GM21786 (cell line): ENCODE results near the gene ESR1.
"Not testable (repeated sequence)": the region's sequence is repeated elsewhere in the genome, so short reads cannot be mapped to it uniquely, and the experiment has no call there.

Source experiments
- ATAC-seq: cut with Tn5 transposase; IDR thresholded peaks from one replicate; pipeline ENCODE4 v1.9.1; 2021; ENCODE audit not compliant: unreplicated experiment

ESR1 gene

GRCh38 chr6:152123076-152123475 is 315.6 kb downstream of the ESR1 start:
- no peak for ATAC-seq

DNA sequence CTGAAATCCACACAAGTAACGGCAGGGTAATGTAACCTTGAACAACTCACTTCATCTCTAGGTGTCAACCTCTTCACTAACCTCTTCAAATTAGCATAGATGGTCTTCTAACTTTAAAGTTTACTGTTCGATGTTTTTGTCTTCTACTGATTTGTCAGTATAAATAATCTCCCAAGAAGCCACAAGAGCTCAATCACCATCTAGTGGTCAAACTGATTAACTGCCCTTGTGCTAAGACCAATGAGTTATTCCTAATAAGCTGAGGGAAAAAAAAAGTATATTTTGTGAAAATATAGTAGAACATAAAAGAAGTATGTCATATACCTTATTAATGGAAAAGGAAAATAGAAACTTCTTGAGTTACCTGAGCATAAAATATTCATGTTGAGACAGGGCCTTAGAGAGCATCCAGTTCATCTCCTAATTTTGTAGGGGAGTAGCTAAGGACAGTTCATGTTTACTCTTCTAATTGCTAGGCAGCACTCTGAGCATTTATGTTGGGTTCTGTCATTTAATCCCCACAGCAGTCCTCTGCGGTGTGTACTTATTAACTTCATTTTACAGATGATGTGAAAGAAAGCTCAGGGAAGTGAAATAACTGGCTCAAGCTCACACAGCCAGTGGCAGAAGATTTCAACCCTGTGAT is 317.1 kb downstream of the ESR1 start:
- peak; percentile 74 for ATAC-seq

DNA sequence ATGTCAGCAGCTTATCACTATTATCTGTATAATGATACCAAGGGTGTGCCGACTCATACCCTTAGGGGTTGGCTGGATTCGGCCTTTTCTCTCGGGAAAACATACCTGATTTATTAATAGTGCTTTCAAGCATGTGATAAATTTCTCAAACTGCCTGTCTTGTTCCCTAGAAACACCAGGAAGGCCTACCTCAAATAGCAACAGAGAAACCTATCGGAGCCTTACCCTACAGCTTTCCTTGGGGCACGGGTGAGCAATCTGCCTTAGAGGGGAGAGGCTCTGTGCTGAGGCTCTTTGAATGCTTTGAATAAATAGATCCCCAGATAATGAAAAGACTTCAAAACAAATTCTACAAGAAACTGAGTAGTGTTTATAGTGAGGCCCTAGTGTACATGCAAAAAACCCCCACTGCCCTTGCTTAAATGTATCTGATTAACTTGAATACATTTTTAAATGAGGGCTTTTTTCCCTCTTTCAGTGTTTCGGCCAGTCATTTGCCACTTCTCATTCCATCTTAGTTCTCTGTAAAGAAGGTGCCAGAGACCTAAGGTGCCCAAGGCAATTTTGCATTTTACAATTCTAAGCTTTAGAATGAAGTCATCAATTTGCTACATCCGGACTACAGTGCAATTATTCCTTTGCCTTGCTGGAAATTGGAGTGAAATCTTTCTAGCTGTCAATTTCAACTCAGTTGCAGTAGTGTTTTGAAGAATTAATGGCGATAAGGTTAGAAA is 320.1 kb downstream of the ESR1 start:
- ATAC-seq: no peak

- no peak for ATAC-seq
Observed at GRCh38 chr6:152129691-152130151, 322.2 kb downstream of the ESR1 start.

DNA sequence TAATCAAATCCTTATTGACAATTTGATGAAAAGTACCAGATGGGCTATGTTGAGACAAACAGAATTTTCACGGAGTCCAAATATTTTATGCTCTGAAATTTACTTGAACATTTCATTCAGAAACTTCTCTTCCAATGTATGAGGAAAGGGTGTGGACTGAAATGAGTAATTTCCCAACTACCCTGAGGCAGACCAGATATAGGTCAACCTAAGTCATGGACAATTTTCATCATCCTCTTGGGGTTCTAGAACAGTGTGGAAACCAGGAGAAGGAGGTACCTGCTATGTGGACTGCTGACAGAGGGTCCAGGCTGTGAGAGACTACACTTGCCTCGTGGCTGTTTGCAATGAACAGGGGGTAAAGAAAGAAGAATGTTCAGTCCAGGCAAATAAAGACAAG is 323.0 kb downstream of the ESR1 start:
- ATAC-seq: no peak

DNA sequence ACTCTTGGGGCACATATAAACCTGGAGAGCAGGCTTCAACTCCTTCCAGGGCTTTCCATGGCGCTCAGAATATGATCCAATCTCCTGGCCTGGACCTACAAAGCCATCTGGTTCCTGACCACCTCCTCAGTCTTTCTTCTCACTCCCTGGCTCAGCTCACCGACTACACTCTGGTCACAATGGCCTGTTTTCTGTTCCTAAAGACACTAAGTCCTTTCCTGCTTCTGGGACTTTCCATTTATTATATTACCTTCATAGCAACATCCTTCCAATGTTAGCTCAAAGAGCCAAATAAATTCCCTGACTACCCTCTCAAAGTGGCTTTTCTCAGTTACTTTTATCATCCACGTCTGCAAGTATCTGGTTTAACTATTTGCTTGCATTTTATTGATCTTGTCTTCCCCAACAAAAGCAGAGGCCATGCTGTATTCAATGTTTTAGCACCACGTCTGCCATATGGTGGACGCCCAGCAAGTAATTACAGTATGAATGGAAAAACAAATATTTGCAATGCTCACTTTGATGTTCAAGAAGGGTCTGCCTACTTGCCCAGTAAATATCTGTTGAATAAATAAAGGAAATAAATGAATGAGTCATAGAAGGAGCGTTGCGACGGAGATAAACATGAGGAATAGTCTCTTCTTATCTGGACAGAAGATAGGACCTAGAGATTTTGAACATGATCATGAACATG is 328.4 kb downstream of the ESR1 start:
- no peak for ATAC-seq

DNA sequence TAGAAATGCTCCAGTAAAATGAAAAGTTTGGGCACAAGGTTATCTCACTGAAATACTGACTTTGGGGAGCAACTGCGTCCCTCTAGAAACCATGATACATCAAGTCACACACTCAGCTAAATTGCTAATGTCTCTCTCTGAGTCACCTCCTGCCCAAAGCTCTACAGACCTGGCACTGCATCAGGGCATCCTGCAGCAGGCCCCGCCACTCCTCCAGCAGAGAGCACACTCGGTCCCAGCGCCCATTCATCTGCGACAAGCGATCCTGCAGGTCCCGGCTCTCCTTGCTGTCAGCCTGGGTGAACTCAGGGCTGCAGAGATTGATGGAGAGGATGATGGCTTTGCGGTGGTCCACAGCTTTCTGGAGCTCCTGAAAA is 329.0 kb downstream of the ESR1 start:
- no peak for ATAC-seq

- ATAC-seq: not testable (repeated sequence)
Observed at GRCh38 chr6:152138344-152138743, 330.9 kb downstream of the ESR1 start.

- ATAC-seq: no peak
Observed at GRCh38 chr6:152142105-152142504, 334.6 kb downstream of the ESR1 start.

GRCh38 chr6:152143359-152143758 is 335.9 kb downstream of the ESR1 start:
- ATAC-seq: no peak

DNA sequence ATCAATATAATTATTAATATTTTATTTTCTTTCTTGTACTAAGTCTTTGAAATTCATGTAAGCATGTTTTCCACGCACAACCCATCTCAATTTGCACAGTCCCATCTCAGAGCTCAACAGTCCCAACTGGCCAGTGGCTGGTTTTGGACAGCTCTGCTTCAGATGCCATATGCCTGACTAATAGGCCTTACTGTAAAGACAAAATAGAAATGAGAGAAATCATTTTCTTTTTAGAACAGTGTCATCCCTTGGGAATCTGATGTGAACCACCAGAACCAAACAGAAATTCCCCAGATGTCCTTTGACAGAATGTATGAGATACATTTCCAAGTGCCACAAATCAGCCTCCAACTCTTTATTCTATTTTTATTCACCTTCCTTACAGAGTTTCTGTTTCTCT is 338.9 kb downstream of the ESR1 start:
- ATAC-seq: no peak

- ATAC-seq: no peak
Observed at GRCh38 chr6:152147269-152147668, 339.8 kb downstream of the ESR1 start.

GRCh38 chr6:152148412-152148811 is 340.9 kb downstream of the ESR1 start:
- ATAC-seq: no peak

- no peak for ATAC-seq
Observed at GRCh38 chr6:152150196-152150595, 342.7 kb downstream of the ESR1 start.

- no peak for ATAC-seq
Observed at GRCh38 chr6:152151920-152152319, 344.4 kb downstream of the ESR1 start.

DNA sequence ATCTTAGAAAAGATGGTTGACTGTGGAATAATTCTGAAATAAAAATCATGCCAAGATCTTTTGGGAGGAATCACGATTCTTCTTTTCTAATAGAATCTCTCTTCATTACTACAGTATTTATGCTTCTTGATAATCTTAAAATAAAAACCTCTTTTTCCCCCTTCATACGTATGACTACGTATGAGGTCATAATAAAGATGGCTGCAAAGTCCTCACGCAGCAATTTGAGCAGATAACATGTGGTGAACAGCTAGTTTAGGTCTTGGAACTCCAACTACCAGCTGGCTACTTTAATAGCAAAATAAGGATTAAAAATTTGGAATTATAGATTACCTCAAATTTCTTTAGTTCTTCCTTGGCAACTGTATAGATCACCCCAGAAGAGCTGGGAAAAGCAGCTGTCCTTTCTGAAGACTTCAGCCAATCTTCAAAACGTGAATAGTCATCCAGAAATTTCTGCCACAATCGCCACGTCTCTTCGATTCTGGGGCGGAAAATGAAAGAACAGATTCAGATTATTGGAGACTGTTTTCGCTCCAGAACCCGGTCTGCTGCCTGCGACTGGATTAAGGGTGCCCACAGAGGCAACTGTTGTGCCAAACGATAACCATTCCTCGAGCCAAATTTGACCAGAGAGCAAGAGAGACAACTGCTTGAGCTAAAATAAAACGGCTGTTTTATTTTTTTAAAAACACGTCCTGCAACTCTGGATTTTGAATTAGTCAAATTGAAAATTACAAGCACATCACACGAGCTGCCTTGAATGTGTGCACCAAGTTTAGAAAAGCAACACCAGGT is 347.3 kb downstream of the ESR1 start:
- no peak for ATAC-seq

DNA sequence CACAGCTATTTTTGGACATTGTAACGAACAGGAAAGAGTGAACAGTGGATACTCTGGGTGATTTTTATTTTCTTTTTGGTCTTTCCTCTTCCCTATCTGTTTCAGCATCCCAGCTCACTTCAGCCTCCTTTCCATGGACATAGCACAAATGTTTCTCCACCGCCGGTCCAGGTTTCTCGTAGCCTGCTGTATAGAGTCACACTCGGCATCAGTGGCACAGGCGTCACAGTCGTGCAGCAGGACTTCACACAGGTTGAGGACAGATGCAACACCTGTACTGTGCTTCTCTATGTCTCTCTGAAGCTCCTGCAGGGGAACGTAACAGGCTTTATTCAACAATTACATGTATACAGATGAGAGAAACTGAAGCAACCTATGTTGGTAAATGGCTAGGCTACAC is 348.3 kb downstream of the ESR1 start:
- no peak for ATAC-seq

DNA sequence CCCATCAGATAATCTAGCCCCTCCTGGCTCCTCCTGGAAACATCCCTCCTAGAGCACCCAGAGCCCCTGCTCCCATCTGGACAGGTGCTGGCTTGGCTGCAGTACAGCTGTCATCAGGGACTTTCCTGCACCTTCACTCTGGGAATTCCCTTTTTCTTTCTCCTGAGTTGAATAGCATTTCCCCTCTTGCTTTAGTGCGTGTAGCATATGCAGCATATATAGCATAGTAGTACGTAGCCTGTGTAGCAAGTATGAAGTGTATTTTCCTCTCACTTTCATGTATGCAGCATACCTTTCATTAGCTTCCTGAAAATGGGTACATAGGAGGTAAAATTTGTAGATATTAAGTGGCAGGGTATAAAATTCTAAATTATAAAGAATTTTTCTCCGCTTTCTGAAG is 352.9 kb downstream of the ESR1 start:
- peak; percentile 97 for ATAC-seq

- ATAC-seq: peak; percentile 32
Observed at GRCh38 chr6:152161501-152161900, 354.0 kb downstream of the ESR1 start.

DNA sequence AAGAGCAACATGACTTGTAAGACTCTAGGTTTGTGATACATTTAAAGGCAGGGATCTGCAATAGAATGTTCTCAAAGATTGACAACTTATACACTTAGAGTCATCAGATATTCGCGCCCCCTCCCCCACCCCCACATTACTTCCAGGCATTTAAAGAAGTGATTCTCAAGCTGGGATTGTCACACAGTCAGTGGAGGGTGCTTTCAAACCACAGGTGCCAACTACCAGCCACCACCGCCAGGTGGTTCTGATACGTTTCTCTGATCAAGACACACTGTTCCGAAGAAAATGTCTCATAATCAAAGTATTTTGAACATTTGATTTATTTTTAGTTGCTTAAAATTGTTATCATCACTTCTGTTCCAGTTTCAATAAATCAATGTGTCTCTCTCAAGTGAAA is 357.5 kb downstream of the ESR1 start:
- no peak for ATAC-seq

- no peak for ATAC-seq
Observed at GRCh38 chr6:152166497-152166896, 359.0 kb downstream of the ESR1 start.
